Measurements from ENCODE around the gene CHRNB2. TPM values are rescaled to one million over a fixed set of nuclear protein-coding genes. Genes with fewer than 3 reads are reported as not detected.

The CHRNB2 gene
- polyA plus RNA-seq, 1 donor from 2014 or later, result 15.5 TPM

DNA sequence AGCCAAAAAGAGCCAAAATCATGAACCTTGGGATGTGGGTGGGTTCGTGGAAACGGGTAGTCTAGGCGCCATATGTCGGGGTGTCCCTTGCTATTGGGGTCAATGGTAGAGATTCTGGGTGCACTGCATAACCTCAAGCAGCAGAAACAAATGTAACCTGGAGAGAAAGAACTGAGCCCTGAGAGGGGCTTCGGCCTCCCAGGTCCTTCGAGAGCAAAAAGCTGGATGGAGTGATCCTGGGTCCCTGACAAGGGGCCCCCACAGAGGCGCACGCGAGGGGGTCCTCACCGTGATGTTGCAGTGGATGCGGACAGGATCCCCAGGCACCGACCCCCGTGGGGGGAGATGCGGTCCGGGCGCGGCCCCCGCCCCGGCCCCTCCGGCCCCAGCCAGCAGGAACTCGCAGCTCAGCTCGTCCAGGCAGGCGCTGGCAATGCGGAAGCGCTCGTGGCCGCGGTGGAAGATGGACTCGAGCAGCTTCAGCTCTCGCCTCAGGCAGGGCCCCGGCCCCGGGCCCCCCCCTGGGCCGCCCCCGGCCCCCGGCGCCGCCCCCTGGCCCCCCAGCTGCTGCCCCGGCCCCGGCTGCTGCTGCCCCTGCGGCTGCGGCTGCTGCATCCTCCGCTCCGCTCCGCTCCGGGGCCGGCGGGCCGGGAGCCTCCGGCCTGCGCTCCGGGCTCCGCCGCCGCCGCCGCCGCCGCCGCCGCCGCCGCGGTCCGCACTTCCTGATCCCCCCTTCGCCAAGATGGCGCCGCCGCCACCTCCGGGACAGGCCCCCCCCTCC, 9.4 kb upstream of the CHRNB2 start, which contains the start of gene UBE2Q1 (continued):
- TF ChIP-seq EP300 (conservative IDR thresholded peaks at IDR 0.05; ENCODE audit: poor library complexity, severe bottlenecking), result no peak

DNA sequence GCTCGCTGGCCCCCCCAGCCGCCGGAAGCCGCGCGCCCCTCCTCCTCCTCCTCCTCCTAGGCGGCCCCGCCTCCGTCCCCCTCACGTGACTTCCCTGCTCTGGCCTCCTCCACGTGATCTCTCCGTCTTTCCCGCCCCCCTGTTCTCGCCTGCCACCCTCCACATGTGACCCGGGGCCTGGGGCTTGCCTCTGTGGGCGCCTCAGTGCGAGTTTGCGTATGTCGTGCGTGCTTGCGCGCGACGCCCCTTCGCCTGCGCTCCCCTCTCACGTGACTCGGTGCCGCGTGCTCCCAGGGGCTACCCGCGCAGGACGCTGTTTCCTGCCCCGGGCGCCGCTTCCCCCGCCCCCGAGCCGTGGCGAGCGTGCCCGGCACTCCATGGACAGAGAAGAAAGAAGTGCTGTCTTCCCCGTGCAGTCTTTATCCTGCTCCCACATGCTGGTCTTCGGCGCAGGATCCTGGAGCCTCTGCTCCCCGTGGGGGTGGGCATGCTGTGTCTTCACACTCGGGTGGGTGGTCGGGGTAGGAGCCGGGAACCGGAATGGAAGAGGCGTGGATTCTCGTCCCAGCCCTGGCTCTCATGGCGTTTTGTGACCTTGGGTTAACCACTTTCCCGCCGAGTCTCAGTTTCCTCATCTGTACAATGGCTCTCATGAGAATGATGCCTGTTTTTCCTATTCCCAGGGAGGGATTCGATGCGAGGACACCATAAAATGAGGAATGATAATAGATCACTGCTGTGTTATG, 8.7 kb upstream of the CHRNB2 start:
- no peaks in the 10 kb centered on the region for H3K9me2 ChIP-seq (ENCODE audit: insufficient read depth, low read length)
- no peaks in the 10 kb centered on the region for H3F3A ChIP-seq (ENCODE audit: insufficient read depth, low read length, poor library complexity, severe bottlenecking)
- H3K79me2 ChIP-seq (replicated peaks; ENCODE audit: insufficient read depth, low read length), result peaks cover 27% of the 10 kb centered on the region
- peak overlapping the region; percentile 88 for H3K4me3 ChIP-seq (ENCODE audit: low read length)
- H3K27ac ChIP-seq (ENCODE audit: low read length), result peak overlapping the region; percentile 96
- no peaks in the 10 kb centered on the region for H3K9me3 ChIP-seq (ENCODE audit: low read length)
- no peaks in the 10 kb centered on the region for H3K36me3 ChIP-seq (ENCODE audit: insufficient read depth, low read length)
- peak overlapping the region; percentile 65 for H3K4me2 ChIP-seq (ENCODE audit: low read length)
- peak; percentile 60 for TF ChIP-seq POLR2AphosphoS5 (IDR thresholded peaks at IDR 0.05)
- TF ChIP-seq, protein P1, sequence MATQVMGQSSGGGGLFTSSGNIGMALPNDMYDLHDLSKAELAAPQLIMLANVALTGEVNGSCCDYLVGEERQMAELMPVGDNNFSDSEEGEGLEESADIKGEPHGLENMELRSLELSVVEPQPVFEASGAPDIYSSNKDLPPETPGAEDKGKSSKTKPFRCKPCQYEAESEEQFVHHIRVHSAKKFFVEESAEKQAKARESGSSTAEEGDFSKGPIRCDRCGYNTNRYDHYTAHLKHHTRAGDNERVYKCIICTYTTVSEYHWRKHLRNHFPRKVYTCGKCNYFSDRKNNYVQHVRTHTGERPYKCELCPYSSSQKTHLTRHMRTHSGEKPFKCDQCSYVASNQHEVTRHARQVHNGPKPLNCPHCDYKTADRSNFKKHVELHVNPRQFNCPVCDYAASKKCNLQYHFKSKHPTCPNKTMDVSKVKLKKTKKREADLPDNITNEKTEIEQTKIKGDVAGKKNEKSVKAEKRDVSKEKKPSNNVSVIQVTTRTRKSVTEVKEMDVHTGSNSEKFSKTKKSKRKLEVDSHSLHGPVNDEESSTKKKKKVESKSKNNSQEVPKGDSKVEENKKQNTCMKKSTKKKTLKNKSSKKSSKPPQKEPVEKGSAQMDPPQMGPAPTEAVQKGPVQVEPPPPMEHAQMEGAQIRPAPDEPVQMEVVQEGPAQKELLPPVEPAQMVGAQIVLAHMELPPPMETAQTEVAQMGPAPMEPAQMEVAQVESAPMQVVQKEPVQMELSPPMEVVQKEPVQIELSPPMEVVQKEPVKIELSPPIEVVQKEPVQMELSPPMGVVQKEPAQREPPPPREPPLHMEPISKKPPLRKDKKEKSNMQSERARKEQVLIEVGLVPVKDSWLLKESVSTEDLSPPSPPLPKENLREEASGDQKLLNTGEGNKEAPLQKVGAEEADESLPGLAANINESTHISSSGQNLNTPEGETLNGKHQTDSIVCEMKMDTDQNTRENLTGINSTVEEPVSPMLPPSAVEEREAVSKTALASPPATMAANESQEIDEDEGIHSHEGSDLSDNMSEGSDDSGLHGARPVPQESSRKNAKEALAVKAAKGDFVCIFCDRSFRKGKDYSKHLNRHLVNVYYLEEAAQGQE (IDR thresholded peaks at IDR 0.05; ENCODE audit: borderline replicate concordance), result peak; percentile 98
- TF ChIP-seq MXI1 (conservative IDR thresholded peaks at IDR 0.05; ENCODE audit: poor library complexity, severe bottlenecking), result peak; percentile 95
- TF ChIP-seq TAF1 (IDR thresholded peaks at IDR 0.05; ENCODE audit: low read depth), result peak; percentile 71
- TF ChIP-seq RAD21 (conservative IDR thresholded peaks at IDR 0.05), result no peak
- TF ChIP-seq, protein P2, sequence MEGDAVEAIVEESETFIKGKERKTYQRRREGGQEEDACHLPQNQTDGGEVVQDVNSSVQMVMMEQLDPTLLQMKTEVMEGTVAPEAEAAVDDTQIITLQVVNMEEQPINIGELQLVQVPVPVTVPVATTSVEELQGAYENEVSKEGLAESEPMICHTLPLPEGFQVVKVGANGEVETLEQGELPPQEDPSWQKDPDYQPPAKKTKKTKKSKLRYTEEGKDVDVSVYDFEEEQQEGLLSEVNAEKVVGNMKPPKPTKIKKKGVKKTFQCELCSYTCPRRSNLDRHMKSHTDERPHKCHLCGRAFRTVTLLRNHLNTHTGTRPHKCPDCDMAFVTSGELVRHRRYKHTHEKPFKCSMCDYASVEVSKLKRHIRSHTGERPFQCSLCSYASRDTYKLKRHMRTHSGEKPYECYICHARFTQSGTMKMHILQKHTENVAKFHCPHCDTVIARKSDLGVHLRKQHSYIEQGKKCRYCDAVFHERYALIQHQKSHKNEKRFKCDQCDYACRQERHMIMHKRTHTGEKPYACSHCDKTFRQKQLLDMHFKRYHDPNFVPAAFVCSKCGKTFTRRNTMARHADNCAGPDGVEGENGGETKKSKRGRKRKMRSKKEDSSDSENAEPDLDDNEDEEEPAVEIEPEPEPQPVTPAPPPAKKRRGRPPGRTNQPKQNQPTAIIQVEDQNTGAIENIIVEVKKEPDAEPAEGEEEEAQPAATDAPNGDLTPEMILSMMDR (IDR thresholded peaks at IDR 0.05; ENCODE audit: poor library complexity, severe bottlenecking), result no peak
- TF ChIP-seq EP300 (conservative IDR thresholded peaks at IDR 0.05; ENCODE audit: poor library complexity, severe bottlenecking), result peak; percentile 59
- no peaks in the 10 kb centered on the region for H3K27me3 ChIP-seq (ENCODE audit: insufficient read depth, low read depth, low read length)
- no peaks in the 10 kb centered on the region for H4K20me1 ChIP-seq (ENCODE audit: insufficient read depth)
- peak overlapping the region; percentile 95 for H2AFZ ChIP-seq (ENCODE audit: low read depth, low read length)
- H3K9ac ChIP-seq (ENCODE audit: low read length), result peak overlapping the region; percentile 86

DNA sequence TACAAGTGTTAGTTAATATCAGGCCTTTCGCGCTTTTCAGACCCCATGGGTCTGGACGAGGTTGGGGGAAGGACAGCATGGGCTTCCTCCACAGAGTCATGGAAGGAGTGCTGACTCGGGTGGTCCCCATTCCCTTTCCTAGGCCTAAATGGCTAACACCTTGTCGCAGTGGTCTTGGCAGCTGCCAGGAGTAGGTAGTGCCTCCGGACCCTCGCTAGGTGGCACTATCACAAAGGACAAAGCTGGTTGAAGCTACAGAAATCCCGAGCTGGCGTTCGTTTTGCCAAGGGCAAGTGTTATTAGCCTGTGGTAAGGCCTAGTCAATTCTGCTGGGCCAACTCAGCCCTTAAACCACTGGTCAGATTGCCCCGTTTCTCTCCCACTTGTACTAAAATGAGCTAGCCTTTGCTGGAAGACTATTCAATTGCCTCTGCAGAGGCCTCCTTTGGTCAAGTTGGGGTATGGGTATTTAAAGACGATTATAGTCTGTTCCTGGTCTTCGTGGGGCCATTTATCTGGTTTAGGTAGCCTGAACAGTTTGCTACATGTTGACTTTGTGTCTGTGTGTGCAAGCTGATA, 8.0 kb upstream of the CHRNB2 start:
- peaks cover 27% of the 10 kb centered on the region for H3K79me2 ChIP-seq (replicated peaks; ENCODE audit: insufficient read depth, low read length)
- H3K36me3 ChIP-seq (ENCODE audit: insufficient read depth, low read length), result no peaks in the 10 kb centered on the region
- TF ChIP-seq POLR2AphosphoS5 (IDR thresholded peaks at IDR 0.05) (no peak), EP300 (conservative IDR thresholded peaks at IDR 0.05; ENCODE audit: poor library complexity, severe bottlenecking) (no peak), TAF1 (IDR thresholded peaks at IDR 0.05; ENCODE audit: low read depth) (no peak), EZH2 (IDR thresholded peaks at IDR 0.05; ENCODE audit: borderline replicate concordance, insufficient read depth, low read length, poor library complexity, severe bottlenecking) (no peak), SMC3 (conservative IDR thresholded peaks at IDR 0.05; ENCODE audit: poor library complexity) (peak; percentile 88), RAD21 (conservative IDR thresholded peaks at IDR 0.05) (peak; percentile 97), MXI1 (conservative IDR thresholded peaks at IDR 0.05; ENCODE audit: poor library complexity, severe bottlenecking) (no peak)
- TF ChIP-seq, protein P2 (IDR thresholded peaks at IDR 0.05; ENCODE audit: poor library complexity, severe bottlenecking), result peak; percentile 98
- TF ChIP-seq, protein P1 (IDR thresholded peaks at IDR 0.05; ENCODE audit: borderline replicate concordance), result no peak
- H4K20me1 ChIP-seq (ENCODE audit: insufficient read depth), result no peaks in the 10 kb centered on the region
- peak overlapping the region; percentile 96 for H3K27ac ChIP-seq (ENCODE audit: low read length)
- H3K27me3 ChIP-seq (ENCODE audit: insufficient read depth, low read depth, low read length), result no peaks in the 10 kb centered on the region
- H2AFZ ChIP-seq (ENCODE audit: low read depth, low read length), result peak overlapping the region; percentile 95
- H3F3A ChIP-seq (ENCODE audit: insufficient read depth, low read length, poor library complexity, severe bottlenecking), result no peaks in the 10 kb centered on the region
- H3K4me2 ChIP-seq (ENCODE audit: low read length), result peak overlapping the region; percentile 65
- no peaks in the 10 kb centered on the region for H3K9me2 ChIP-seq (ENCODE audit: insufficient read depth, low read length)
- no peaks in the 10 kb centered on the region for H3K9me3 ChIP-seq (ENCODE audit: low read length)
- H3K9ac ChIP-seq (ENCODE audit: low read length), result peak overlapping the region; percentile 86
- peak overlapping the region; percentile 88 for H3K4me3 ChIP-seq (ENCODE audit: low read length)

Measured in neural cell (in vitro differentiated cells).